Measurements from ENCODE around the gene IRF2BP2. TPM values are rescaled to one million over a fixed set of nuclear protein-coding genes. Genes with fewer than 3 reads are reported as not detected.

IRF2BP2 gene
- total and polyA plus RNA-seq, 2 experiments from 2014 or later = 68.2 to 135 TPM

GRCh38 chr1:234617131-234617985, 7.4 kb upstream of the IRF2BP2 start:
- Histone ChIP-seq H3K27me3 (no peaks in the 10 kb centered on the region), H3K36me3 (replicated peaks; ENCODE audit: insufficient read depth, low read depth) (no peaks in the 10 kb centered on the region), H3K4me3 (no peak overlapping the region), H3K4me2 (no peak overlapping the region), H3K9me2 (replicated peaks; ENCODE audit: insufficient read depth) (no peaks in the 10 kb centered on the region), H3K9me3 (ENCODE audit: low read depth) (no peaks in the 10 kb centered on the region), H4K20me1 (ENCODE audit: insufficient read depth, poor library complexity, severe bottlenecking) (no peaks in the 10 kb centered on the region), H3K27ac (peak overlapping the region; percentile 92), H3K79me2 (no peaks in the 10 kb centered on the region), H3K4me1 (ENCODE audit: insufficient read depth) (peaks cover 84% of the 10 kb centered on the region), H2AFZ (no peak overlapping the region)
- DNase-seq (ENCODE audit: low spot score) = no peak
- TF ChIP-seq EZH2 (IDR thresholded peaks at IDR 0.05; ENCODE audit: borderline replicate concordance) (no peak), EZH2phosphoT487 (IDR thresholded peaks at IDR 0.05; ENCODE audit: low read depth, severe bottlenecking, unreplicated experiment) (no peak)
- TF ChIP-seq, protein P1, sequence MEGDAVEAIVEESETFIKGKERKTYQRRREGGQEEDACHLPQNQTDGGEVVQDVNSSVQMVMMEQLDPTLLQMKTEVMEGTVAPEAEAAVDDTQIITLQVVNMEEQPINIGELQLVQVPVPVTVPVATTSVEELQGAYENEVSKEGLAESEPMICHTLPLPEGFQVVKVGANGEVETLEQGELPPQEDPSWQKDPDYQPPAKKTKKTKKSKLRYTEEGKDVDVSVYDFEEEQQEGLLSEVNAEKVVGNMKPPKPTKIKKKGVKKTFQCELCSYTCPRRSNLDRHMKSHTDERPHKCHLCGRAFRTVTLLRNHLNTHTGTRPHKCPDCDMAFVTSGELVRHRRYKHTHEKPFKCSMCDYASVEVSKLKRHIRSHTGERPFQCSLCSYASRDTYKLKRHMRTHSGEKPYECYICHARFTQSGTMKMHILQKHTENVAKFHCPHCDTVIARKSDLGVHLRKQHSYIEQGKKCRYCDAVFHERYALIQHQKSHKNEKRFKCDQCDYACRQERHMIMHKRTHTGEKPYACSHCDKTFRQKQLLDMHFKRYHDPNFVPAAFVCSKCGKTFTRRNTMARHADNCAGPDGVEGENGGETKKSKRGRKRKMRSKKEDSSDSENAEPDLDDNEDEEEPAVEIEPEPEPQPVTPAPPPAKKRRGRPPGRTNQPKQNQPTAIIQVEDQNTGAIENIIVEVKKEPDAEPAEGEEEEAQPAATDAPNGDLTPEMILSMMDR (IDR thresholded peaks at IDR 0.05; ENCODE audit: poor library complexity) = peak; percentile 28
- WGBS (ENCODE audit: low lambda C conversion rate, missing lambda C conversion rate) = 83% methylated on average over 14 of the region's 14 CpGs

- no peak for DNase-seq (ENCODE audit: low spot score)
- H2AFZ ChIP-seq = no peak overlapping the region
- peaks cover 84% of the 10 kb centered on the region for H3K4me1 ChIP-seq (ENCODE audit: insufficient read depth)
- no peaks in the 10 kb centered on the region for H4K20me1 ChIP-seq (ENCODE audit: insufficient read depth, poor library complexity, severe bottlenecking)
- H3K27me3 ChIP-seq = no peaks in the 10 kb centered on the region
- H3K36me3 ChIP-seq (replicated peaks; ENCODE audit: insufficient read depth, low read depth) = no peaks in the 10 kb centered on the region
- H3K9me3 ChIP-seq (ENCODE audit: low read depth) = no peaks in the 10 kb centered on the region
- WGBS (ENCODE audit: low lambda C conversion rate, missing lambda C conversion rate) = 3% methylated on average over 2 of the region's 2 CpGs
- no peak overlapping the region for H3K4me3 ChIP-seq
- no peaks in the 10 kb centered on the region for H3K9me2 ChIP-seq (replicated peaks; ENCODE audit: insufficient read depth)
- TF ChIP-seq EZH2phosphoT487 (IDR thresholded peaks at IDR 0.05; ENCODE audit: low read depth, severe bottlenecking, unreplicated experiment) (no peak), EZH2 (IDR thresholded peaks at IDR 0.05; ENCODE audit: borderline replicate concordance) (no peak)
- TF ChIP-seq, protein P1 (IDR thresholded peaks at IDR 0.05; ENCODE audit: poor library complexity) = no peak
- peak overlapping the region; percentile 92 for H3K27ac ChIP-seq
- no peaks in the 10 kb centered on the region for H3K79me2 ChIP-seq
- no peak overlapping the region for H3K4me2 ChIP-seq
Measured at GRCh38 chr1:234616644-234617043, 6.7 kb upstream of the IRF2BP2 start.

GRCh38 chr1:234614081-234614489, 4.1 kb upstream of the IRF2BP2 start:
- H3K36me3 ChIP-seq (replicated peaks; ENCODE audit: insufficient read depth, low read depth) = no peaks in the 10 kb centered on the region
- no peaks in the 10 kb centered on the region for H3K79me2 ChIP-seq
- no peak overlapping the region for H2AFZ ChIP-seq
- no peak overlapping the region for H3K4me3 ChIP-seq
- H3K27ac ChIP-seq = peak overlapping the region; percentile 99
- peaks cover 64% of the 10 kb centered on the region for H3K4me1 ChIP-seq (ENCODE audit: insufficient read depth)
- no peaks in the 10 kb centered on the region for H3K27me3 ChIP-seq
- no peak for DNase-seq (ENCODE audit: low spot score)
- TF ChIP-seq, protein P1 (IDR thresholded peaks at IDR 0.05; ENCODE audit: poor library complexity) = no peak
- TF ChIP-seq EZH2 (IDR thresholded peaks at IDR 0.05; ENCODE audit: borderline replicate concordance) (no peak), EZH2phosphoT487 (IDR thresholded peaks at IDR 0.05; ENCODE audit: low read depth, severe bottlenecking, unreplicated experiment) (no peak)
- peak overlapping the region; percentile 65 for H3K4me2 ChIP-seq
- H3K9me3 ChIP-seq (ENCODE audit: low read depth) = no peaks in the 10 kb centered on the region
- H3K9me2 ChIP-seq (replicated peaks; ENCODE audit: insufficient read depth) = no peaks in the 10 kb centered on the region
- no peaks in the 10 kb centered on the region for H4K20me1 ChIP-seq (ENCODE audit: insufficient read depth, poor library complexity, severe bottlenecking)
- WGBS (ENCODE audit: low lambda C conversion rate, missing lambda C conversion rate) = 30% methylated on average over 2 of the region's 2 CpGs
